ENCODE results near the gene MAN1A1. TPM values are rescaled to one million over a fixed set of nuclear protein-coding genes. Genes with fewer than 3 reads are reported as not detected.
"Not testable (repeated sequence)": the region's sequence is repeated elsewhere in the genome, so short reads cannot be mapped to it uniquely, and the experiment has no call there.

Gene MAN1A1
- polyA plus RNA-seq, 1 donor (not counting 4 experiments of a cell fraction or from before 2014, with no cell fraction given) = 20.2 TPM

- no peak overlapping the region for H3K27ac ChIP-seq (ENCODE audit: control insufficient read depth, insufficient read depth, low read length)
- H3K4me2 ChIP-seq (ENCODE audit: control insufficient read depth, extremely low read depth, insufficient read depth, low read depth, low read length) = no peak overlapping the region
- DNase-seq (ENCODE audit: low read depth, low spot score) (no peak), FAIRE-seq (no peak)
- no peaks in the 10 kb centered on the region for H3K9me1 ChIP-seq (ENCODE audit: control insufficient read depth, extremely low read depth, insufficient read depth, low read length)
- H4K20me1 ChIP-seq (ENCODE audit: control insufficient read depth, extremely low read depth, insufficient read depth, low read length) = no peaks in the 10 kb centered on the region
- dilution Hi-C loops (cut with MboI; ENCODE audit: extremely low pct_ligation_motif_present, low sequenced_read_pairs) = no loop called here
- H3K4me1 ChIP-seq (ENCODE audit: control insufficient read depth, extremely low read depth, insufficient read depth, low read length) = no peaks in the 10 kb centered on the region
- H3K36me3 ChIP-seq (ENCODE audit: control insufficient read depth in 2 of 2, extremely low read depth in 1 of 2, insufficient read depth in 2 of 2, low read length in 2 of 2) = no peaks in the 10 kb centered on the region
- no peaks in the 10 kb centered on the region for H3K9me3 ChIP-seq (ENCODE audit: control insufficient read depth, low read depth, low read length)
- H2AFZ ChIP-seq (ENCODE audit: control insufficient read depth, low read length) = no peak overlapping the region
- H3K27me3 ChIP-seq (ENCODE audit: control insufficient read depth, extremely low read depth, insufficient read depth, low read length) = peaks cover 3% of the 10 kb centered on the region
- no peaks in the 10 kb centered on the region for H3K79me2 ChIP-seq (ENCODE audit: control insufficient read depth, insufficient read depth, low read length)
- TF ChIP-seq EZH2 (IDR thresholded peaks at IDR 0.05; ENCODE audit: low read length) (no peak), CTCF (optimal IDR thresholded peaks at IDR 0.05 in 1 of 3, IDR thresholded peaks at IDR 0.05 in 1 of 3, conservative IDR thresholded peaks at IDR 0.05 in 1 of 3; ENCODE audit: extremely low read depth in 1 of 3, insufficient read depth in 2 of 3, low read length in 3 of 3) (no peak)
- no peak overlapping the region for H3K9ac ChIP-seq (ENCODE audit: control insufficient read depth, extremely low read depth, insufficient read depth, low read length)
- H3K4me3 ChIP-seq (ENCODE audit: control insufficient read depth in 2 of 3, extremely low read depth in 1 of 3, insufficient read depth in 2 of 3, low read depth in 1 of 3, low read length in 3 of 3) = no peak overlapping the region
Measured at GRCh38 chr6:119156757-119157505, 192.6 kb downstream of the MAN1A1 start.

- DNase-seq (ENCODE audit: low read depth, low spot score); dilution Hi-C loops (cut with MboI; ENCODE audit: extremely low pct_ligation_motif_present, low sequenced_read_pairs); H3K36me3 ChIP-seq (ENCODE audit: control insufficient read depth in 2 of 2, extremely low read depth in 1 of 2, insufficient read depth in 2 of 2, low read length in 2 of 2); H3K4me1 ChIP-seq (ENCODE audit: control insufficient read depth, extremely low read depth, insufficient read depth, low read length); H3K9me1 ChIP-seq (ENCODE audit: control insufficient read depth, extremely low read depth, insufficient read depth, low read length); H3K4me3 ChIP-seq (ENCODE audit: control insufficient read depth in 2 of 3, extremely low read depth in 1 of 3, insufficient read depth in 2 of 3, low read depth in 1 of 3, low read length in 3 of 3); H2AFZ ChIP-seq (ENCODE audit: control insufficient read depth, low read length); H3K27me3 ChIP-seq (ENCODE audit: control insufficient read depth, extremely low read depth, insufficient read depth, low read length); H3K4me2 ChIP-seq (ENCODE audit: control insufficient read depth, extremely low read depth, insufficient read depth, low read depth, low read length); H3K9ac ChIP-seq (ENCODE audit: control insufficient read depth, extremely low read depth, insufficient read depth, low read length); FAIRE-seq; H4K20me1 ChIP-seq (ENCODE audit: control insufficient read depth, extremely low read depth, insufficient read depth, low read length); H3K79me2 ChIP-seq (ENCODE audit: control insufficient read depth, insufficient read depth, low read length); H3K9me3 ChIP-seq (ENCODE audit: control insufficient read depth, low read depth, low read length); H3K27ac ChIP-seq (ENCODE audit: control insufficient read depth, insufficient read depth, low read length): not testable (repeated sequence)
Measured at GRCh38 chr6:119156082-119156481, 193.5 kb downstream of the MAN1A1 start.

- dilution Hi-C loops (cut with MboI; ENCODE audit: extremely low pct_ligation_motif_present, low sequenced_read_pairs) = no loop called here
Measured at GRCh38 chr6:119152187-119152586, 197.4 kb downstream of the MAN1A1 start.

More at GRCh38 chr6:119152187-119152586, 197.4 kb downstream of the MAN1A1 start:
- DNase-seq (ENCODE audit: low read depth, low spot score) = no peak
- H3K4me1 ChIP-seq (ENCODE audit: control insufficient read depth, extremely low read depth, insufficient read depth, low read length) = peaks cover 20% of the 10 kb centered on the region
- no peaks in the 10 kb centered on the region for H3K9me3 ChIP-seq (ENCODE audit: control insufficient read depth, low read depth, low read length)
- no peaks in the 10 kb centered on the region for H3K36me3 ChIP-seq (ENCODE audit: control insufficient read depth in 2 of 2, extremely low read depth in 1 of 2, insufficient read depth in 2 of 2, low read length in 2 of 2)
- no peaks in the 10 kb centered on the region for H4K20me1 ChIP-seq (ENCODE audit: control insufficient read depth, extremely low read depth, insufficient read depth, low read length)
- no peaks in the 10 kb centered on the region for H3K9me1 ChIP-seq (ENCODE audit: control insufficient read depth, extremely low read depth, insufficient read depth, low read length)
- H2AFZ ChIP-seq (ENCODE audit: control insufficient read depth, low read length) = no peak overlapping the region
- no peak overlapping the region for H3K9ac ChIP-seq (ENCODE audit: control insufficient read depth, extremely low read depth, insufficient read depth, low read length)
- H3K27ac ChIP-seq (ENCODE audit: control insufficient read depth, insufficient read depth, low read length) = no peak overlapping the region
- peaks cover 1% of the 10 kb centered on the region for H3K27me3 ChIP-seq (ENCODE audit: control insufficient read depth, extremely low read depth, insufficient read depth, low read length)
- FAIRE-seq = no peak
- no peak for TF ChIP-seq EZH2 (IDR thresholded peaks at IDR 0.05; ENCODE audit: low read length)
- no peak for TF ChIP-seq CTCF (optimal IDR thresholded peaks at IDR 0.05 in 1 of 3, IDR thresholded peaks at IDR 0.05 in 1 of 3, conservative IDR thresholded peaks at IDR 0.05 in 1 of 3; ENCODE audit: extremely low read depth in 1 of 3, insufficient read depth in 2 of 3, low read length in 3 of 3)
- no peak overlapping the region for H3K4me3 ChIP-seq (ENCODE audit: control insufficient read depth in 2 of 3, extremely low read depth in 1 of 3, insufficient read depth in 2 of 3, low read depth in 1 of 3, low read length in 3 of 3)
- no peaks in the 10 kb centered on the region for H3K79me2 ChIP-seq (ENCODE audit: control insufficient read depth, insufficient read depth, low read length)
- no peak overlapping the region for H3K4me2 ChIP-seq (ENCODE audit: control insufficient read depth, extremely low read depth, insufficient read depth, low read depth, low read length)

Measured in keratinocyte (primary cell).